Trophoblast cell (in vitro differentiated cells and primary cell): ENCODE measurements around the gene WASF3.
A peak's percentile ranks its signal among the peaks of the same experiment; 100 is the strongest.

Experiments
- DNase-seq, 2 donors: peaks; one replicate each; pipeline ENCODE4 v3.0.0-alpha.2; 2016
- H2AFZ ChIP-seq: 2 replicates; pipeline ENCODE4 v1.6.1; 2013; ENCODE audit warnings: low read length, moderate library complexity, mild to moderate bottlenecking; ENCODE audit not compliant: insufficient read depth, poor library complexity
- H2AK5ac ChIP-seq: 2 replicates; pipeline ENCODE4 v1.6.1; 2013; ENCODE audit warnings: mild to moderate bottlenecking, low read length
- H2BK120ac ChIP-seq: 2 replicates; pipeline ENCODE4 v1.6.1; 2013; ENCODE audit warnings: low read length, mild to moderate bottlenecking, moderate library complexity; ENCODE audit not compliant: insufficient read depth, poor library complexity
- H2BK12ac ChIP-seq: 2 replicates; pipeline ENCODE4 v1.6.1; 2013; ENCODE audit warnings: mild to moderate bottlenecking, low read length, moderate library complexity
- H2BK5ac ChIP-seq: 2 replicates; pipeline ENCODE4 v1.6.1; 2013; ENCODE audit warnings: low read length, low read depth, moderate library complexity, mild to moderate bottlenecking; ENCODE audit not compliant: poor library complexity
- H3K14ac ChIP-seq: 2 replicates; pipeline ENCODE4 v1.6.1; 2013; ENCODE audit warnings: mild to moderate bottlenecking, low read length
- H3K18ac ChIP-seq: 2 replicates; pipeline ENCODE4 v1.6.1; 2013; ENCODE audit warnings: mild to moderate bottlenecking, low read length
- H3K23ac ChIP-seq: 2 replicates; pipeline ENCODE4 v1.6.1; 2013; ENCODE audit warnings: low read length
- H3K27ac ChIP-seq: 2 replicates; pipeline ENCODE4 v1.5.1; 2013; ENCODE audit warnings: low read depth, mild to moderate bottlenecking, inconsistent platforms, low read length, moderate library complexity
- H3K27me3 ChIP-seq: 2 replicates; pipeline ENCODE4 v1.6.1; 2013; ENCODE audit warnings: inconsistent platforms, mild to moderate bottlenecking, low read length, moderate library complexity; ENCODE audit not compliant: insufficient read depth
- H3K36me3 ChIP-seq, 2 experiments: 1 replicate in 1 of 2; 2 replicates in 1 of 2; pipeline ENCODE4 v1.6.1; 2013; ENCODE audit warnings: low read length in 2 of 2, mild to moderate bottlenecking in 2 of 2, moderate library complexity in 1 of 2; ENCODE audit not compliant: insufficient read depth in 2 of 2, control insufficient read depth in 1 of 2
- H3K4ac ChIP-seq: 2 replicates; pipeline ENCODE4 v1.6.1; 2013; ENCODE audit warnings: low read depth, mild to moderate bottlenecking, low read length, moderate library complexity
- H3K4me1 ChIP-seq, 2 experiments: 1 replicate in 1 of 2; 2 replicates in 1 of 2; pipeline ENCODE4 v1.6.1; 2013; ENCODE audit warnings: low read length in 2 of 2, mild to moderate bottlenecking in 2 of 2, moderate library complexity in 1 of 2; ENCODE audit not compliant: insufficient read depth in 2 of 2, control insufficient read depth in 1 of 2
- H3K4me2 ChIP-seq: 2 replicates; pipeline ENCODE4 v1.6.1; 2013; ENCODE audit warnings: inconsistent platforms, mild to moderate bottlenecking, low read length, moderate library complexity
- H3K4me3 ChIP-seq: 2 replicates; pipeline ENCODE4 v1.5.1; 2013; ENCODE audit warnings: mild to moderate bottlenecking, low read depth, low read length, inconsistent platforms
- H3K79me1 ChIP-seq: one replicate; pipeline ENCODE4 v1.6.1; 2013; ENCODE audit warnings: low read length
- H3K79me2 ChIP-seq: 2 replicates; pipeline ENCODE4 v1.6.1; 2013; ENCODE audit warnings: low read length, mild to moderate bottlenecking; ENCODE audit not compliant: control insufficient read depth, insufficient read depth, poor library complexity
- H3K9ac ChIP-seq: 2 replicates; pipeline ENCODE4 v1.6.1; 2013; ENCODE audit warnings: mild to moderate bottlenecking, low read length
- H3K9me3 ChIP-seq: 2 replicates; pipeline ENCODE4 v1.6.1; 2013; ENCODE audit warnings: low read depth, mild to moderate bottlenecking, control low read depth, inconsistent platforms, low read length; ENCODE audit not compliant: insufficient read depth
- H4K12ac ChIP-seq: 2 replicates; pipeline ENCODE4 v1.6.1; 2013; ENCODE audit warnings: low read depth, mild to moderate bottlenecking, low read length, moderate library complexity
- H4K8ac ChIP-seq: 2 replicates; pipeline ENCODE4 v1.6.1; 2013; ENCODE audit warnings: low read depth, mild to moderate bottlenecking, low read length, moderate library complexity
- H4K91ac ChIP-seq: one replicate; pipeline ENCODE4 v1.6.1; 2013; ENCODE audit warnings: low read depth, mild to moderate bottlenecking, low read length, moderate library complexity
- WGBS: extraction: QIAGEN DNeasy Blood & Tissue Kit; methylation state at CpG from one replicate; pipeline ENCODE4 v1.1.7; 2013; ENCODE audit warnings: missing lambda C conversion rate; ENCODE audit not compliant: insufficient read length, insufficient coverage; ENCODE audit errors: extremely low coverage; 5-methylcytosine and 5-hydroxymethylcytosine counted together

Gene WASF3

GRCh38 chr13:26544707-26545106 lies 12.8 kb upstream of the WASF3 start:
- H3K4me1 ChIP-seq: no peaks in the 10 kb centered on the region
- no peak overlapping the region for H2BK12ac ChIP-seq
- no peak overlapping the region for H3K9ac ChIP-seq
- H4K12ac ChIP-seq: no peak overlapping the region
- WGBS: no CpG with 5 or more reads among the region's 8 CpGs
- H2AK5ac ChIP-seq: no peak overlapping the region
- H3K27me3 ChIP-seq: no peaks in the 10 kb centered on the region
- H2BK5ac ChIP-seq: no peak overlapping the region
- H3K4me2 ChIP-seq: no peak overlapping the region
- no peak overlapping the region for H3K14ac ChIP-seq
- H3K4me3 ChIP-seq: no peak overlapping the region
- H4K8ac ChIP-seq: no peak overlapping the region
- no peaks in the 10 kb centered on the region for H3K79me1 ChIP-seq
- no peak overlapping the region for H3K23ac ChIP-seq
- H3K18ac ChIP-seq: no peak overlapping the region
- H3K27ac ChIP-seq: no peak overlapping the region
- no peaks in the 10 kb centered on the region for H3K9me3 ChIP-seq
- DNase-seq: no peak
- H3K4ac ChIP-seq: no peak overlapping the region
- H4K91ac ChIP-seq: no peak overlapping the region
- H2BK120ac ChIP-seq: no peak overlapping the region
- H3K79me2 ChIP-seq: no peaks in the 10 kb centered on the region
- no peak overlapping the region for H2AFZ ChIP-seq
- H3K36me3 ChIP-seq: no peaks in the 10 kb centered on the region

DNA sequence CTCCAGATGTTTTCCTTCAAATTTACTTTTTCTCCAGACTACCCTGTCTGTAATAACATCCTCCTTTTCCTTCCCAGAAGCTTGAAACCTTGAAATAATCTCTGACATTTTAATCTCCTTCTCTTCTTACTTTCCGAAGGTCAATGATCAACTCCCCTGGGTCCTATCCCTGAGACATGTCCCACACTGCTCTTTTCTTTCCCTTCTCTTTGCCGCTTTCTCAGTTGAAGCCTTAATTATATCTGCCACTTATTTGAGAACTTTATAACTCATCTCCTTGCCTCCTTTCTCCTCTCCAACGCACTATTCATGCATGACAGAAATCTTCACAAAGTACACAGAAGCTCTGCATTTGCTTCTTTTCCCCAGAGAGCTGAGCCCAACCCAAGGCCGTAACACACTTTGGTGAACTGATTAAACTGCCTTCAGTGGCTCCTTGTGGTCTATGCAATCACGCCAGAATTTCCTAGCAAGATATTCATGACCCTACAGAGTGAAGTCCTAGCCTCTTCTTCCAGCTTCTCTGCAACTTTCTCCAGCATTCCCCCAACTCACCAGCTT lies 9.2 kb upstream of the WASF3 start:
- Histone ChIP-seq H3K79me2 (no peaks in the 10 kb centered on the region), H3K4ac (no peak overlapping the region), H3K79me1 (no peaks in the 10 kb centered on the region), H3K9ac (no peak overlapping the region), H3K4me2 (no peak overlapping the region), H3K9me3 (no peaks in the 10 kb centered on the region), H2BK12ac (no peak overlapping the region), H2AFZ (no peak overlapping the region), H3K27ac (no peak overlapping the region), H4K12ac (no peak overlapping the region), H3K23ac (no peak overlapping the region), H3K27me3 (no peaks in the 10 kb centered on the region), H3K18ac (no peak overlapping the region), H3K4me3 (no peak overlapping the region), H3K36me3 (no peaks in the 10 kb centered on the region), H2AK5ac (no peak overlapping the region), H3K14ac (no peak overlapping the region), H3K4me1 (no peaks in the 10 kb centered on the region), H4K91ac (no peak overlapping the region), H2BK120ac (no peak overlapping the region), H2BK5ac (no peak overlapping the region), H4K8ac (no peak overlapping the region)
- DNase-seq: no peak
- no CpG with 5 or more reads among the region's 5 CpGs for WGBS

DNA sequence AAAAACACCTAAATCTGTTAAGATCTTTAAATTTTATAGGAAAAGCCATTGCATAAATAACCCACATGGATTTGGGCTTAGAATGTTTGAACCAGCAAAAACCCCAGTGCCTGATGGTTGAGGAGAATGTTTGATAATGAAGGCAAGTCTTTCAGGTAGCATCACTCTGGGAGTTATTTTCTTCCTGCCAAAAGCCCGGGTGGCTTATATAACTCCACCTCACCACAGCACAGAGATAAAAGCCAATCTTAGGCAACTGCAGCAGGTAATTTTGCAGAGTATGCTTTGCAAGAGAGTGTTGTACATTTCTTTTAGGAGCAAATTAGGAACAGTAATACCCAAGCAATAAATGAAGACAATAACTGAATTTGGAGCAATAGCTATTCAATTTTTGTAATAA lies 7.8 kb upstream of the WASF3 start:
- no peak overlapping the region for H3K4me2 ChIP-seq
- WGBS: no CpG with 5 or more reads among the region's 1 CpG

GRCh38 chr13:26551255-26551860 lies 6.1 kb upstream of the WASF3 start:
- H2BK12ac ChIP-seq: no peak overlapping the region
- no peak overlapping the region for H3K18ac ChIP-seq
- H3K79me1 ChIP-seq: no peaks in the 10 kb centered on the region
- DNase-seq: peak in 1 of 2 donors; percentile 42
- H3K4me2 ChIP-seq: no peak overlapping the region
- H2BK120ac ChIP-seq: no peak overlapping the region
- no peak overlapping the region for H4K8ac ChIP-seq
- no peak overlapping the region for H3K27ac ChIP-seq
- no peak overlapping the region for H3K23ac ChIP-seq
- no peak overlapping the region for H3K4ac ChIP-seq
- H2AK5ac ChIP-seq: no peak overlapping the region
- H3K9ac ChIP-seq: no peak overlapping the region
- no peaks in the 10 kb centered on the region for H3K79me2 ChIP-seq
- H4K12ac ChIP-seq: no peak overlapping the region
- H3K4me1 ChIP-seq: no peaks in the 10 kb centered on the region
- H3K14ac ChIP-seq: no peak overlapping the region
- no peaks in the 10 kb centered on the region for H3K36me3 ChIP-seq
- H2BK5ac ChIP-seq: no peak overlapping the region
- no peaks in the 10 kb centered on the region for H3K9me3 ChIP-seq
- H3K27me3 ChIP-seq: no peaks in the 10 kb centered on the region
- H3K4me3 ChIP-seq: no peak overlapping the region
- no CpG with 5 or more reads among the region's 6 CpGs for WGBS
- H4K91ac ChIP-seq: no peak overlapping the region
- no peak overlapping the region for H2AFZ ChIP-seq

More for the DNA sequence above, 7.8 kb upstream of the WASF3 start:
- H3K4me3 ChIP-seq: no peak overlapping the region
- DNase-seq: no peak
- no peak overlapping the region for H3K23ac ChIP-seq
- no peak overlapping the region for H3K4ac ChIP-seq
- no peak overlapping the region for H3K9ac ChIP-seq
- no peaks in the 10 kb centered on the region for H3K79me2 ChIP-seq
- H4K8ac ChIP-seq: no peak overlapping the region
- no peak overlapping the region for H2BK5ac ChIP-seq
- no peak overlapping the region for H4K12ac ChIP-seq
- no peaks in the 10 kb centered on the region for H3K36me3 ChIP-seq
- H2BK12ac ChIP-seq: no peak overlapping the region
- no peak overlapping the region for H3K18ac ChIP-seq
- H2BK120ac ChIP-seq: no peak overlapping the region
- no peak overlapping the region for H2AFZ ChIP-seq
- no peak overlapping the region for H4K91ac ChIP-seq
- H3K79me1 ChIP-seq: no peaks in the 10 kb centered on the region
- H3K27me3 ChIP-seq: no peaks in the 10 kb centered on the region
- no peak overlapping the region for H3K27ac ChIP-seq
- H3K9me3 ChIP-seq: no peaks in the 10 kb centered on the region
- H2AK5ac ChIP-seq: no peak overlapping the region
- no peak overlapping the region for H3K14ac ChIP-seq
- H3K4me1 ChIP-seq: no peaks in the 10 kb centered on the region
